Measurements from ENCODE around the gene PRKG1. TPM values are rescaled to one million over a fixed set of nuclear protein-coding genes. Genes with fewer than 3 reads are reported as not detected.

The PRKG1 gene
- total and polyA plus RNA-seq, 4 donors, result 0.46 to 5.1 (median 1.5) TPM

DNA sequence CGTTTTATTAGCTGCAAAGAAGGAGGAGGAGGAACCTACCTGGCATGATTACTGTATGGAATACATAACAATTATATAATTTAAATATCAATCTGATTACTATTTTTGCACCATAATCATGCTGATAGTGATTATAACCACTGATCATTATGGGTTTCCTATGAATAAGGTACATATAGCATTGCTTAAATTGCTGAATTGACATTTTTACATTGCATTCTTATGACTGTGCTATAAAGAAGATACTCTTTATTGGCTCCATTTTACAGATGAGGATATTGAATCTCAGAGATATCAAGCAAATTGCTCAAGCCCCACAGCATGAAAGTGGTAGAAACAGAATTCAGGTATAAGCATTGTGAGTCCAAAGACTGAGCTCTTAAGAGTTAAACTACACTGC is 1262.9 kb downstream of the PRKG1 start:
- Histone ChIP-seq H3K27ac (ENCODE audit: low read depth in 1 of 2, low read length in 2 of 2) (no peak overlapping the region), H3K4me3 (ENCODE audit: low read depth in 1 of 3, low read length in 3 of 3) (no peak overlapping the region), H3K36me3 (ENCODE audit: control insufficient read depth in 4 of 4, insufficient read depth in 3 of 4, low read depth in 1 of 4, low read length in 3 of 4) (no peaks in the 10 kb centered on the region), H3K9ac (ENCODE audit: low read depth in 1 of 2, low read length in 2 of 2) (no peak overlapping the region), H3K27me3 (ENCODE audit: control insufficient read depth in 4 of 4, insufficient read depth in 4 of 4, low read length in 3 of 4) (peaks cover 0 to 3% (median 1%) of the 10 kb centered on the region in 4 donors), H3K4me1 (ENCODE audit: control insufficient read depth in 4 of 4, insufficient read depth in 4 of 4, low read length in 3 of 4) (no peaks in the 10 kb centered on the region), H3K9me3 (ENCODE audit: control insufficient read depth in 4 of 4, low read length in 3 of 4) (no peaks in the 10 kb centered on the region)
- 68% methylated on average over 1 of the region's 1 CpG for WGBS
- DNase-seq (ENCODE audit: low spot score), result no peak
- TF ChIP-seq, protein P1, sequence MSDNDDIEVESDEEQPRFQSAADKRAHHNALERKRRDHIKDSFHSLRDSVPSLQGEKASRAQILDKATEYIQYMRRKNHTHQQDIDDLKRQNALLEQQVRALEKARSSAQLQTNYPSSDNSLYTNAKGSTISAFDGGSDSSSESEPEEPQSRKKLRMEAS (IDR thresholded peaks at IDR 0.05), result no peak
- no peak for TF ChIP-seq GABPA (IDR thresholded peaks at IDR 0.05 in 1 of 2, conservative IDR thresholded peaks at IDR 0.05 in 1 of 2)
- no peak for TF ChIP-seq FOXA2 (IDR thresholded peaks at IDR 0.05)
- TF ChIP-seq, protein P2, sequence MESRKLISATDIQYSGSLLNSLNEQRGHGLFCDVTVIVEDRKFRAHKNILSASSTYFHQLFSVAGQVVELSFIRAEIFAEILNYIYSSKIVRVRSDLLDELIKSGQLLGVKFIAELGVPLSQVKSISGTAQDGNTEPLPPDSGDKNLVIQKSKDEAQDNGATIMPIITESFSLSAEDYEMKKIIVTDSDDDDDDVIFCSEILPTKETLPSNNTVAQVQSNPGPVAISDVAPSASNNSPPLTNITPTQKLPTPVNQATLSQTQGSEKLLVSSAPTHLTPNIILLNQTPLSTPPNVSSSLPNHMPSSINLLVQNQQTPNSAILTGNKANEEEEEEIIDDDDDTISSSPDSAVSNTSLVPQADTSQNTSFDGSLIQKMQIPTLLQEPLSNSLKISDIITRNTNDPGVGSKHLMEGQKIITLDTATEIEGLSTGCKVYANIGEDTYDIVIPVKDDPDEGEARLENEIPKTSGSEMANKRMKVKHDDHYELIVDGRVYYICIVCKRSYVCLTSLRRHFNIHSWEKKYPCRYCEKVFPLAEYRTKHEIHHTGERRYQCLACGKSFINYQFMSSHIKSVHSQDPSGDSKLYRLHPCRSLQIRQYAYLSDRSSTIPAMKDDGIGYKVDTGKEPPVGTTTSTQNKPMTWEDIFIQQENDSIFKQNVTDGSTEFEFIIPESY (IDR thresholded peaks at IDR 0.05), result no peak
- TF ChIP-seq SP1 (IDR thresholded peaks at IDR 0.05), result no peak
- TF ChIP-seq, protein P3, sequence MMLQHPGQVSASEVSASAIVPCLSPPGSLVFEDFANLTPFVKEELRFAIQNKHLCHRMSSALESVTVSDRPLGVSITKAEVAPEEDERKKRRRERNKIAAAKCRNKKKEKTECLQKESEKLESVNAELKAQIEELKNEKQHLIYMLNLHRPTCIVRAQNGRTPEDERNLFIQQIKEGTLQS (IDR thresholded peaks at IDR 0.05), result no peak
- TF ChIP-seq EGR1 (IDR thresholded peaks at IDR 0.05; ENCODE audit: low read depth in 2 of 2), result no peak
- no peak for TF ChIP-seq NR2F2 (IDR thresholded peaks at IDR 0.05)
- no peak for TF ChIP-seq HNF4G (IDR thresholded peaks at IDR 0.05)
- no peak for TF ChIP-seq RXRA (IDR thresholded peaks at IDR 0.05)

DNA sequence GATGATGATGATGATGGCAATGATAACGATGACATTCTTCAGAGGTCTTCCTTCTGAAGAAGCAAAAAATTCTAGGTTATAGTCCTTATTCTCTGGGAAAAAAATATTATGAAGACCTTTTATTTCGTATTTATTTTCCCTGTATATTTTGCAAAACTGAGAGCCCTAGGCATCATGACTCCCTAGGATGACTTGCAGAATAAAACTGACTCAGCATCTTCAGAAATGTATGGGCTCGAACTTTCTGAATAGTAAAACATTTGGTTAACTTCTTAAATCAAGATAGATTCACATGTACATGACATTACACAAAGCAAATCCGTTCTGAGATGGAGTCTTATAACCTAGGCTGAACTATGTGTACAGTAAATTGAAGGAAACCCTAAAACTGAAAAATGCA is 1269.2 kb downstream of the PRKG1 start:
- Histone ChIP-seq H3K4me1 (ENCODE audit: control insufficient read depth in 4 of 4, insufficient read depth in 4 of 4, low read length in 3 of 4) (no peaks in the 10 kb centered on the region), H3K36me3 (ENCODE audit: control insufficient read depth in 4 of 4, insufficient read depth in 3 of 4, low read depth in 1 of 4, low read length in 3 of 4) (no peaks in the 10 kb centered on the region), H3K27ac (ENCODE audit: low read depth in 1 of 2, low read length in 2 of 2) (no peak overlapping the region), H3K4me3 (ENCODE audit: low read depth in 1 of 3, low read length in 3 of 3) (no peak overlapping the region), H3K9me3 (ENCODE audit: control insufficient read depth in 4 of 4, low read length in 3 of 4) (peaks cover 0 to 2% (median 0%) of the 10 kb centered on the region in 4 donors), H3K9ac (ENCODE audit: low read depth in 1 of 2, low read length in 2 of 2) (no peak overlapping the region), H3K27me3 (ENCODE audit: control insufficient read depth in 4 of 4, insufficient read depth in 4 of 4, low read length in 3 of 4) (peaks cover 0 to 3% (median 1%) of the 10 kb centered on the region in 4 donors)
- WGBS, result 55% methylated on average over 4 of the region's 4 CpGs
- no peak for TF ChIP-seq GABPA (IDR thresholded peaks at IDR 0.05 in 1 of 2, conservative IDR thresholded peaks at IDR 0.05 in 1 of 2)
- TF ChIP-seq SP1 (IDR thresholded peaks at IDR 0.05), result no peak
- TF ChIP-seq RAD21 (IDR thresholded peaks at IDR 0.05), result no peak
- TF ChIP-seq HNF4G (IDR thresholded peaks at IDR 0.05), result no peak
- TF ChIP-seq, protein P1 (IDR thresholded peaks at IDR 0.05), result no peak
- no peak for DNase-seq (ENCODE audit: low spot score)

DNA sequence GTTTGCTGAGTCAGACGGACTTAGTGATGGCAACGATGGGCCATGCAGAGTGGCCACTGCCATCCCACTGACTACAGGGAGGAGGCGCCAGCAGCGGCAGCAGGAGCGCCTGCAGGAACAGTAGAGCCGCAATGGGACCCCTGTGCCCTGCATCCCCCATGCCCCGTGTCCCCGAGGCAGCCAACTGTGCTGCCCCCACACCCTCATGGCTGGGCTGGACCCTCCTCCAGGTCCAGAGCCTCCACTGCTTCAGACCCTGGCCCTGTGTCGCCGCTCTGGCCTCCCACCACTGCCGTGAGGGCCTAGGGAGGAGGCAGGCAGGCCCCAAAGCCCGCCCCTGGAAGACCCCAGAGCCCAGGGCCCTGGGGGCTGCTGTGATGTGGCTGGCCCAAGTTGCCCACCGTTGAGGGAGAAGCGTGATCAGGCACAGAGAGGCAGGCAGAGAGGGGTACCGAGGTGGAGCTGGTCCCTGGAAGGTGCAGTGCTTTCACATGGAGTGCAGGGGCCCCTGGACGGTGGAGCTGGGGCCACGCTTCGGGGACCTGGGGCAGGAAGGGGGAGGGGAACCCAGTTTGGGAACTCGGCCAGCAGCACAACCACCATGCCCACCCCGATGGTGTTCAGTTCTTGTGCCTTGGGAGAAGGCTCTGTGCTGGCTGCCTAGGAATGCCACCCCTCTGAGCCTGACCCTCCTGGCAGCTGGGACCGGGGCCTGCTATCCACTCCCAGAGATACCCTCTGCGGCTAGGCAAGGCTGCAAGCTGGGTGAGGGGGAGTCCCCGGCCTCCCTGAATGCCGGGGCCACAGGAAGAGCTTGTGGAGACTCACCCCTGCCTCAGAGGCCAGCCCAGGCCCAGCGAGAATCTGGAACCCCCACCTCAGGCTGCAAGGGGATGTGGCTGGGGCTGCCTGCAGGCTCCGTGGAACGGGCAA is 1272.4 kb downstream of the PRKG1 start:
- 93% methylated on average over 27 of the region's 27 CpGs for WGBS
- no peaks in the 10 kb centered on the region for H3K4me1 ChIP-seq (ENCODE audit: control insufficient read depth in 4 of 4, insufficient read depth in 4 of 4, low read length in 3 of 4)
- H3K9me3 ChIP-seq (ENCODE audit: control insufficient read depth in 4 of 4, low read length in 3 of 4), result peaks cover 0 to 2% (median 0%) of the 10 kb centered on the region in 4 donors
- peaks cover 0 to 3% (median 1%) of the 10 kb centered on the region in 4 donors for H3K27me3 ChIP-seq (ENCODE audit: control insufficient read depth in 4 of 4, insufficient read depth in 4 of 4, low read length in 3 of 4)
- DNase-seq (ENCODE audit: low spot score), result no peak
- no peak overlapping the region for H3K9ac ChIP-seq (ENCODE audit: low read depth in 1 of 2, low read length in 2 of 2)
- H3K4me3 ChIP-seq (ENCODE audit: low read depth in 1 of 3, low read length in 3 of 3), result no peak overlapping the region
- H3K36me3 ChIP-seq (ENCODE audit: control insufficient read depth in 4 of 4, insufficient read depth in 3 of 4, low read depth in 1 of 4, low read length in 3 of 4), result no peaks in the 10 kb centered on the region
- H3K27ac ChIP-seq (ENCODE audit: low read depth in 1 of 2, low read length in 2 of 2), result no peak overlapping the region
- TF ChIP-seq YY1 (IDR thresholded peaks at IDR 0.05) (no peak), SP1 (IDR thresholded peaks at IDR 0.05) (no peak), TAF1 (conservative IDR thresholded peaks at IDR 0.05) (no peak), RAD21 (IDR thresholded peaks at IDR 0.05) (no peak)
- TF ChIP-seq, protein P4, sequence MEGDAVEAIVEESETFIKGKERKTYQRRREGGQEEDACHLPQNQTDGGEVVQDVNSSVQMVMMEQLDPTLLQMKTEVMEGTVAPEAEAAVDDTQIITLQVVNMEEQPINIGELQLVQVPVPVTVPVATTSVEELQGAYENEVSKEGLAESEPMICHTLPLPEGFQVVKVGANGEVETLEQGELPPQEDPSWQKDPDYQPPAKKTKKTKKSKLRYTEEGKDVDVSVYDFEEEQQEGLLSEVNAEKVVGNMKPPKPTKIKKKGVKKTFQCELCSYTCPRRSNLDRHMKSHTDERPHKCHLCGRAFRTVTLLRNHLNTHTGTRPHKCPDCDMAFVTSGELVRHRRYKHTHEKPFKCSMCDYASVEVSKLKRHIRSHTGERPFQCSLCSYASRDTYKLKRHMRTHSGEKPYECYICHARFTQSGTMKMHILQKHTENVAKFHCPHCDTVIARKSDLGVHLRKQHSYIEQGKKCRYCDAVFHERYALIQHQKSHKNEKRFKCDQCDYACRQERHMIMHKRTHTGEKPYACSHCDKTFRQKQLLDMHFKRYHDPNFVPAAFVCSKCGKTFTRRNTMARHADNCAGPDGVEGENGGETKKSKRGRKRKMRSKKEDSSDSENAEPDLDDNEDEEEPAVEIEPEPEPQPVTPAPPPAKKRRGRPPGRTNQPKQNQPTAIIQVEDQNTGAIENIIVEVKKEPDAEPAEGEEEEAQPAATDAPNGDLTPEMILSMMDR (IDR thresholded peaks at IDR 0.05; ENCODE audit: low read depth, low read length, missing input control), result no peak
- TF ChIP-seq, protein P5, sequence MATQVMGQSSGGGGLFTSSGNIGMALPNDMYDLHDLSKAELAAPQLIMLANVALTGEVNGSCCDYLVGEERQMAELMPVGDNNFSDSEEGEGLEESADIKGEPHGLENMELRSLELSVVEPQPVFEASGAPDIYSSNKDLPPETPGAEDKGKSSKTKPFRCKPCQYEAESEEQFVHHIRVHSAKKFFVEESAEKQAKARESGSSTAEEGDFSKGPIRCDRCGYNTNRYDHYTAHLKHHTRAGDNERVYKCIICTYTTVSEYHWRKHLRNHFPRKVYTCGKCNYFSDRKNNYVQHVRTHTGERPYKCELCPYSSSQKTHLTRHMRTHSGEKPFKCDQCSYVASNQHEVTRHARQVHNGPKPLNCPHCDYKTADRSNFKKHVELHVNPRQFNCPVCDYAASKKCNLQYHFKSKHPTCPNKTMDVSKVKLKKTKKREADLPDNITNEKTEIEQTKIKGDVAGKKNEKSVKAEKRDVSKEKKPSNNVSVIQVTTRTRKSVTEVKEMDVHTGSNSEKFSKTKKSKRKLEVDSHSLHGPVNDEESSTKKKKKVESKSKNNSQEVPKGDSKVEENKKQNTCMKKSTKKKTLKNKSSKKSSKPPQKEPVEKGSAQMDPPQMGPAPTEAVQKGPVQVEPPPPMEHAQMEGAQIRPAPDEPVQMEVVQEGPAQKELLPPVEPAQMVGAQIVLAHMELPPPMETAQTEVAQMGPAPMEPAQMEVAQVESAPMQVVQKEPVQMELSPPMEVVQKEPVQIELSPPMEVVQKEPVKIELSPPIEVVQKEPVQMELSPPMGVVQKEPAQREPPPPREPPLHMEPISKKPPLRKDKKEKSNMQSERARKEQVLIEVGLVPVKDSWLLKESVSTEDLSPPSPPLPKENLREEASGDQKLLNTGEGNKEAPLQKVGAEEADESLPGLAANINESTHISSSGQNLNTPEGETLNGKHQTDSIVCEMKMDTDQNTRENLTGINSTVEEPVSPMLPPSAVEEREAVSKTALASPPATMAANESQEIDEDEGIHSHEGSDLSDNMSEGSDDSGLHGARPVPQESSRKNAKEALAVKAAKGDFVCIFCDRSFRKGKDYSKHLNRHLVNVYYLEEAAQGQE (IDR thresholded peaks at IDR 0.05), result no peak
- TF ChIP-seq, protein P2 (IDR thresholded peaks at IDR 0.05), result no peak
